H9 (cell line): ENCODE results near the gene ATE1. TPM values are rescaled to one million over a fixed set of nuclear protein-coding genes. Genes with fewer than 3 reads are reported as not detected.

Experiments
- DNase-seq: peaks from one replicate; pipeline ENCODE4 v3.0.0-alpha.2; 2017
- H2AFZ ChIP-seq: one replicate; pipeline ENCODE4 v1.6.1; 2013; ENCODE audit warnings: mild to moderate bottlenecking, low read length, control low read depth, moderate library complexity
- H2AK5ac ChIP-seq: 2 replicates; pipeline ENCODE4 v1.6.1; 2013; ENCODE audit warnings: low read length, control low read depth, mixed read lengths; ENCODE audit not compliant: insufficient read length
- H2BK120ac ChIP-seq: one replicate; pipeline ENCODE4 v1.6.1; 2013; ENCODE audit warnings: low read depth, mild to moderate bottlenecking, low read length, control low read depth, inconsistent platforms; ENCODE audit not compliant: poor library complexity, severe bottlenecking
- H2BK12ac ChIP-seq: 2 replicates; pipeline ENCODE4 v1.6.1; 2013; ENCODE audit warnings: low read length, control low read depth, mixed read lengths, low read depth; ENCODE audit not compliant: insufficient read length
- H2BK15ac ChIP-seq: 2 replicates; pipeline ENCODE4 v1.6.1; 2013; ENCODE audit warnings: low read depth, low read length, control low read depth
- H2BK20ac ChIP-seq: one replicate; pipeline ENCODE4 v1.6.1; 2013; ENCODE audit warnings: low read depth, mild to moderate bottlenecking, low read length, control low read depth, inconsistent platforms; ENCODE audit not compliant: poor library complexity, severe bottlenecking
- H2BK5ac ChIP-seq: 2 replicates; pipeline ENCODE4 v1.6.1; 2013; ENCODE audit warnings: low read length, control low read depth, mixed read lengths; ENCODE audit not compliant: insufficient read length
- H3K14ac ChIP-seq: 2 replicates; pipeline ENCODE4 v1.6.1; 2013; ENCODE audit warnings: low read length, control low read depth; ENCODE audit not compliant: insufficient read depth
- H3K18ac ChIP-seq: 2 replicates; pipeline ENCODE4 v1.6.1; 2013; ENCODE audit warnings: low read depth, mild to moderate bottlenecking, mixed read lengths, low read length, control low read depth; ENCODE audit not compliant: insufficient read length
- H3K23ac ChIP-seq: 2 replicates; pipeline ENCODE4 v1.6.1; 2013; ENCODE audit warnings: low read length, control low read depth, mixed read lengths, low read depth; ENCODE audit not compliant: insufficient read length
- H3K23me2 ChIP-seq: 2 replicates; pipeline ENCODE4 v1.6.1; 2013; ENCODE audit warnings: low read depth, mild to moderate bottlenecking, mixed read lengths, low read length, control low read depth; ENCODE audit not compliant: insufficient read length, poor library complexity, severe bottlenecking
- H3K27ac ChIP-seq: 2 replicates; pipeline ENCODE4 v1.5.1; 2013; ENCODE audit warnings: low read length, control low read depth, mixed read lengths, low read depth; ENCODE audit not compliant: insufficient read length
- H3K27me3 ChIP-seq: 2 replicates; pipeline ENCODE4 v1.6.1; 2013; ENCODE audit warnings: low read length, control low read depth, inconsistent platforms; ENCODE audit not compliant: insufficient read depth
- H3K4ac ChIP-seq: 2 replicates; pipeline ENCODE4 v1.6.1; 2013; ENCODE audit warnings: low read depth, mild to moderate bottlenecking, control low read depth, inconsistent platforms, low read length, moderate library complexity
- H3K4me1 ChIP-seq: 2 replicates; pipeline ENCODE4 v1.6.1; 2013; ENCODE audit warnings: low read length, control low read depth, inconsistent platforms; ENCODE audit not compliant: insufficient read depth
- H3K4me2 ChIP-seq: 2 replicates; pipeline ENCODE4 v1.6.1; 2013; ENCODE audit warnings: low read length, control low read depth, mixed read lengths; ENCODE audit not compliant: insufficient read length, insufficient read depth
- H3K56ac ChIP-seq: 2 replicates; pipeline ENCODE4 v1.6.1; 2013; ENCODE audit warnings: low read depth, mild to moderate bottlenecking, mixed read lengths, low read length, control low read depth; ENCODE audit not compliant: insufficient read length
- H3K79me1 ChIP-seq: 2 replicates; pipeline ENCODE4 v1.6.1; 2013; ENCODE audit warnings: low read depth, mild to moderate bottlenecking, moderate library complexity, low read length, control low read depth, inconsistent platforms; ENCODE audit not compliant: insufficient read depth, poor library complexity, severe bottlenecking
- H3K79me2 ChIP-seq: 2 replicates; pipeline ENCODE4 v1.6.1; 2013; ENCODE audit warnings: low read length, control low read depth, inconsistent platforms; ENCODE audit not compliant: insufficient read depth
- H3K9ac ChIP-seq: 2 replicates; pipeline ENCODE4 v1.6.1; 2013; ENCODE audit warnings: low read length, control low read depth, mixed read lengths; ENCODE audit not compliant: insufficient read length; ENCODE audit errors: extremely low read depth
- H3K9me3 ChIP-seq: one replicate; pipeline ENCODE4 v1.6.1; 2013; ENCODE audit warnings: low read depth, low read length, inconsistent platforms; ENCODE audit not compliant: control insufficient read depth
- H3T11ph ChIP-seq: one replicate; pipeline ENCODE4 v1.6.1; 2013; ENCODE audit warnings: mild to moderate bottlenecking, low read length, control low read depth, inconsistent platforms
- H4K20me1 ChIP-seq: one replicate; pipeline ENCODE4 v1.6.1; 2013; ENCODE audit not compliant: control insufficient read depth, insufficient read length, insufficient read depth
- H4K5ac ChIP-seq: 2 replicates; pipeline ENCODE4 v1.6.1; 2013; ENCODE audit warnings: low read depth, mild to moderate bottlenecking, mixed read lengths, low read length, control low read depth; ENCODE audit not compliant: insufficient read length
- H4K8ac ChIP-seq: replicated peaks from 2 replicates; pipeline ENCODE4 v1.6.1; 2013; ENCODE audit warnings: low read length, control low read depth, mixed read lengths, low read depth; ENCODE audit not compliant: insufficient read length
- H4K91ac ChIP-seq: 2 replicates; pipeline ENCODE4 v1.6.1; 2013; ENCODE audit warnings: low read depth, mild to moderate bottlenecking, moderate library complexity, mixed read lengths, low read length, control low read depth; ENCODE audit not compliant: insufficient read length
- H3K27ac Mint-ChIP-seq, 3 experiments: 2 replicates in 2 of 3; 3 replicates in 1 of 3; pipeline ENCODE4 v1.8.0; 2020 to 2021; ENCODE audit warnings: mixed read lengths in 3 of 3, mild to moderate bottlenecking in 1 of 3, moderate library complexity in 1 of 3
- H3K27me3 Mint-ChIP-seq: 2 replicates; pipeline ENCODE4 v1.8.0; 2021; ENCODE audit warnings: low read depth, mild to moderate bottlenecking, moderate library complexity, mixed read lengths
- H3K36me3 Mint-ChIP-seq, 3 experiments: 2 replicates in 2 of 3; 3 replicates in 1 of 3; pipeline ENCODE4 v1.8.0; 2020 to 2021; ENCODE audit warnings: low read depth in 3 of 3, mixed read lengths in 3 of 3; ENCODE audit not compliant: insufficient read depth in 1 of 3
- H3K4me1 Mint-ChIP-seq, 2 experiments: 2 replicates each; pipeline ENCODE4 v1.8.0; 2020; ENCODE audit warnings: mixed read lengths in 2 of 2
- H3K4me3 Mint-ChIP-seq, 2 experiments: 2 replicates in 1 of 2; 3 replicates in 1 of 2; pipeline ENCODE4 v1.8.0; 2020 to 2021; ENCODE audit warnings: mild to moderate bottlenecking in 2 of 2, mixed read lengths in 2 of 2, moderate library complexity in 1 of 2
- H3K9me3 Mint-ChIP-seq, 2 experiments: 2 replicates in 1 of 2; 3 replicates in 1 of 2; pipeline ENCODE4 v1.8.0; 2020; ENCODE audit warnings: mild to moderate bottlenecking in 2 of 2, mixed read lengths in 2 of 2, moderate library complexity in 1 of 2
- CTCF ChIP-seq: fragments of 200-600 bp; sonication (generic); conservative IDR thresholded peaks from 3 replicates; pipeline ENCODE4 v1.8.0; 2021; ENCODE audit warnings: antibody characterized with exemption, mild to moderate bottlenecking
- WGBS: extraction: QIAGEN DNeasy Blood & Tissue Kit; methylation state at CpG from one replicate; pipeline ENCODE4 v1.1.7; 2013; ENCODE audit warnings: missing lambda C conversion rate, low lambda C conversion rate, mixed read lengths; ENCODE audit not compliant: insufficient read length; ENCODE audit errors: extremely low coverage; 5-methylcytosine and 5-hydroxymethylcytosine counted together
- total RNA-seq: library from RNA; stranded (reverse); gene quantifications from 2 replicates; pipeline ENCODE4 v1.2.1, GENCODE V29; 2021

The ATE1 gene
- total RNA-seq, 1 experiment from 2014 or later: 29.0 TPM

GRCh38 chr10:121765204-121765603 lies 162.6 kb downstream of the ATE1 start:
- no peak overlapping the region for H2AFZ ChIP-seq

More at GRCh38 chr10:121765204-121765603, 162.6 kb downstream of the ATE1 start:
- H3K23ac ChIP-seq: no peak overlapping the region
- no peak overlapping the region for H3K27ac Mint-ChIP-seq
- peaks cover 23 to 51% (median 35%) of the 10 kb centered on the region in 3 experiments for H3K36me3 Mint-ChIP-seq
- no peak overlapping the region for H3K18ac ChIP-seq
- H3K79me2 ChIP-seq: no peaks in the 10 kb centered on the region
- DNase-seq: no peak
- H3K27me3 ChIP-seq: no peaks in the 10 kb centered on the region
- no peak overlapping the region for H3T11ph ChIP-seq
- H3K9ac ChIP-seq: no peak overlapping the region
- TF ChIP-seq CTCF: no peak
- no peak overlapping the region for H2BK120ac ChIP-seq
- no peak overlapping the region for H3K14ac ChIP-seq
- no peak overlapping the region for H4K91ac ChIP-seq
- no peak overlapping the region for H4K8ac ChIP-seq
- H3K4ac ChIP-seq: no peak overlapping the region
- no peak overlapping the region for H2BK20ac ChIP-seq
- no peaks in the 10 kb centered on the region for H3K27me3 Mint-ChIP-seq
- no peaks in the 10 kb centered on the region for H3K79me1 ChIP-seq
- no peak overlapping the region for H2BK12ac ChIP-seq
- H3K4me2 ChIP-seq: no peak overlapping the region
- H2AK5ac ChIP-seq: no peak overlapping the region
- H3K4me3 Mint-ChIP-seq: no peak overlapping the region
- H2BK15ac ChIP-seq: no peak overlapping the region
- H3K4me1 ChIP-seq: no peaks in the 10 kb centered on the region
- H3K27ac ChIP-seq: no peak overlapping the region
- no peaks in the 10 kb centered on the region for H3K9me3 ChIP-seq
- H3K23me2 ChIP-seq: no peaks in the 10 kb centered on the region
- WGBS: no CpG with 5 or more reads among the region's 4 CpGs
- no peak overlapping the region for H2BK5ac ChIP-seq
- H3K4me1 Mint-ChIP-seq: no peaks in the 10 kb centered on the region
- no peaks in the 10 kb centered on the region for H4K20me1 ChIP-seq
- peaks cover 24 to 27% of the 10 kb centered on the region in 2 experiments for H3K9me3 Mint-ChIP-seq
- H3K56ac ChIP-seq: no peak overlapping the region
- H4K5ac ChIP-seq: no peak overlapping the region
